GM23338 (cell line): ENCODE data around the gene TTC33. TPM values are rescaled to one million over a fixed set of nuclear protein-coding genes. Genes with fewer than 3 reads are reported as not detected.
"Not testable (repeated sequence)": the region's sequence is repeated elsewhere in the genome, so short reads cannot be mapped to it uniquely, and the experiment has no call there.

Experiments used
- ATAC-seq: fragments of 200-7000 bp; cut with Tn5 transposase; 3 replicates; pipeline ENCODE4 v1.9.1; 2020
- DNase-seq: peaks from one replicate; pipeline ENCODE4 v3.0.0-alpha.2; 2015; ENCODE audit warnings: low spot score
- H2AFZ ChIP-seq: fragments of 200-600 bp; sonication (generic); 2 replicates; pipeline ENCODE4 v1.8.0; 2016; ENCODE audit warnings: antibody characterized with exemption, mild to moderate bottlenecking, moderate library complexity
- H3F3A ChIP-seq: fragments of 200-600 bp; sonication (generic); replicated peaks from 2 replicates; pipeline ENCODE4 v1.8.0; 2017; ENCODE audit warnings: antibody characterized with exemption, mixed run types, low read depth
- H3K27ac ChIP-seq: fragments of 200-600 bp; sonication (generic); 2 replicates; pipeline ENCODE4 v1.6.1; 2016; ENCODE audit warnings: low read depth
- H3K27me3 ChIP-seq: fragments of 200-600 bp; sonication (generic); 2 replicates; pipeline ENCODE4 v1.8.0; 2016; ENCODE audit warnings: mild to moderate bottlenecking, mixed run types, moderate library complexity; ENCODE audit not compliant: insufficient read depth
- H3K36me3 ChIP-seq: fragments of 200-600 bp; sonication (generic); 2 replicates; pipeline ENCODE4 v1.8.0; 2016; ENCODE audit warnings: mild to moderate bottlenecking; ENCODE audit not compliant: insufficient read depth
- H3K4me1 ChIP-seq: fragments of 200-600 bp; sonication (generic); 2 replicates; pipeline ENCODE4 v1.8.0; 2016; ENCODE audit warnings: mild to moderate bottlenecking, moderate library complexity; ENCODE audit not compliant: insufficient read depth
- H3K4me2 ChIP-seq: fragments of 200-600 bp; sonication (generic); 2 replicates; pipeline ENCODE4 v1.7.1; 2017; ENCODE audit warnings: mixed run types
- H3K4me3 ChIP-seq: fragments of 200-600 bp; sonication (generic); 2 replicates; pipeline ENCODE4 v1.6.1; 2016; ENCODE audit warnings: mixed run types
- H3K79me2 ChIP-seq: fragments of 200-600 bp; sonication (generic); replicated peaks from 2 replicates; pipeline ENCODE4 v1.8.0; 2017; ENCODE audit warnings: mild to moderate bottlenecking; ENCODE audit not compliant: insufficient read depth
- H3K9me2 ChIP-seq: fragments of 200-600 bp; sonication (generic); 2 replicates; pipeline ENCODE4 v1.8.0; 2017; ENCODE audit not compliant: insufficient read depth
- H4K20me1 ChIP-seq: fragments of 200-600 bp; sonication (generic); replicated peaks from 2 replicates; pipeline ENCODE4 v1.8.0; 2017; ENCODE audit warnings: mild to moderate bottlenecking; ENCODE audit not compliant: insufficient read depth
- H3K27ac Mint-ChIP-seq: 2 replicates; pipeline ENCODE4 v1.8.0; 2020; ENCODE audit warnings: inconsistent platforms, mild to moderate bottlenecking, moderate library complexity, mixed read lengths
- H3K27me3 Mint-ChIP-seq: 3 replicates; pipeline ENCODE4 v1.8.0; 2022; ENCODE audit warnings: low read depth, mild to moderate bottlenecking, moderate library complexity, mixed read lengths, inconsistent platforms; ENCODE audit not compliant: insufficient read depth, poor library complexity
- H3K36me3 Mint-ChIP-seq: 3 replicates; pipeline ENCODE4 v1.8.0; 2021; ENCODE audit warnings: low read depth, mild to moderate bottlenecking, inconsistent platforms, moderate library complexity, mixed read lengths
- H3K4me1 Mint-ChIP-seq: 3 replicates; pipeline ENCODE4 v1.8.0; 2020; ENCODE audit warnings: mild to moderate bottlenecking, inconsistent platforms, mixed read lengths
- H3K4me3 Mint-ChIP-seq: 3 replicates; pipeline ENCODE4 v1.8.0; 2021; ENCODE audit warnings: moderate library complexity, mild to moderate bottlenecking, inconsistent platforms, mixed read lengths
- H3K9me3 Mint-ChIP-seq: 3 replicates; pipeline ENCODE4 v1.8.0; 2020; ENCODE audit warnings: moderate library complexity, mild to moderate bottlenecking, inconsistent platforms, mixed read lengths
- CREB1 ChIP-seq: fragments of 250-450 bp; sonication (Bioruptor Pico); IDR thresholded peaks from 2 replicates; pipeline ENCODE4 v1.5.0; 2020; ENCODE audit warnings: low read depth, mild to moderate bottlenecking, moderate library complexity
- NANOG ChIP-seq: IDR thresholded peaks from 2 replicates; pipeline ENCODE4 v1.6.1; 2016; ENCODE audit warnings: antibody characterized with exemption, borderline replicate concordance
- POLR2AphosphoS5 ChIP-seq: IDR thresholded peaks from 2 replicates; pipeline ENCODE4 v1.6.1; 2016; ENCODE audit warnings: antibody characterized with exemption, low read depth
- STAT1 ChIP-seq: IDR thresholded peaks from one replicate; pipeline ENCODE4 v1.6.1; 2016; ENCODE audit warnings: antibody characterized with exemption; ENCODE audit not compliant: unreplicated experiment
- ZNF114 ChIP-seq: fragments of 250-450 bp; sonication (Bioruptor Pico); IDR thresholded peaks from 2 replicates; pipeline ENCODE4 v1.5.0; 2020; ENCODE audit warnings: mild to moderate bottlenecking, moderate library complexity
- ZNF331 ChIP-seq: fragments of 250-450 bp; sonication (Bioruptor Pico); IDR thresholded peaks from 2 replicates; pipeline ENCODE4 v1.5.0; 2020; ENCODE audit warnings: low read depth, mild to moderate bottlenecking, moderate library complexity
- polyA plus RNA-seq: library from polyadenylated mRNA; unstranded; fragments of >200 nt; fragmentation: Nextera tagmentation; extraction: Ambion mirVana; gene quantifications from 2 replicates; pipeline ENCODE4 v1.2.1, GENCODE V29; 2016
- total RNA-seq: library from RNA; depleted of rRNA; stranded (reverse); fragments of >200 nt; shearing (Covaris generic); gene quantifications from 2 replicates; pipeline ENCODE4 v1.2.3, GENCODE V29; 2014
- TF ChIP-seq, protein P1 (sequence below): IDR thresholded peaks from 2 replicates; pipeline ENCODE4 v1.6.1; 2016; ENCODE audit warnings: antibody characterized with exemption
- TF ChIP-seq, protein P2 (sequence below), 2 experiments: fragments of 200-600 bp in 1 of 2; sonication (generic) in 1 of 2; conservative IDR thresholded peaks; 2 replicates each; pipeline versions ENCODE4 v1.5.1 to v1.6.1; 2016 to 2017; ENCODE audit warnings: antibody characterized with exemption in 2 of 2, low read depth in 2 of 2, mild to moderate bottlenecking in 2 of 2, moderate library complexity in 1 of 2
- TF ChIP-seq, protein P3 (sequence below): fragments of 250-450 bp; sonication (Bioruptor Pico); IDR thresholded peaks from 2 replicates; pipeline ENCODE4 v1.5.0; 2020; ENCODE audit warnings: mild to moderate bottlenecking, moderate library complexity

Gene TTC33
- total and polyA plus RNA-seq, 2 experiments from 2014 or later: 4.1 to 11.5 TPM

DNA sequence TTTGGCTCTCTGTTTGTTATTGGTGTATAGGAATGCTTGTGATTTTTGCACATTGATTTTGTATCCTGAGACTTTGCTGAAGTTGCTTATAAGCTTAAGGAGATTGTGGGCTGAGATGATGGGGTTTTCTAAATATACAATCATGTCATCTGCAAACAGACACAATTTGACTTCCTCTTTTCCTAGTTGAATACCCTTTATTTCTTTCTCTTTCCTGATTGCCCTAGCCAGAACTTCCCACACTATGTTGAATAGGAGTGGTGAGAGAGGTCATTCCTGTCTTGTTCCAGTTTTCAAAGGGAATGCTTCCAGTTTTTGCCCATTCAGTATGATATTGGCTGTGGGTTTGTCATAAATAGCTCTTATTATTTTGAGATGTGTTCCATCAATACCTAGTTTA lies 192.6 kb downstream of the TTC33 start:
- H3K36me3 Mint-ChIP-seq, H3K4me1 Mint-ChIP-seq: not testable (repeated sequence)

DNA sequence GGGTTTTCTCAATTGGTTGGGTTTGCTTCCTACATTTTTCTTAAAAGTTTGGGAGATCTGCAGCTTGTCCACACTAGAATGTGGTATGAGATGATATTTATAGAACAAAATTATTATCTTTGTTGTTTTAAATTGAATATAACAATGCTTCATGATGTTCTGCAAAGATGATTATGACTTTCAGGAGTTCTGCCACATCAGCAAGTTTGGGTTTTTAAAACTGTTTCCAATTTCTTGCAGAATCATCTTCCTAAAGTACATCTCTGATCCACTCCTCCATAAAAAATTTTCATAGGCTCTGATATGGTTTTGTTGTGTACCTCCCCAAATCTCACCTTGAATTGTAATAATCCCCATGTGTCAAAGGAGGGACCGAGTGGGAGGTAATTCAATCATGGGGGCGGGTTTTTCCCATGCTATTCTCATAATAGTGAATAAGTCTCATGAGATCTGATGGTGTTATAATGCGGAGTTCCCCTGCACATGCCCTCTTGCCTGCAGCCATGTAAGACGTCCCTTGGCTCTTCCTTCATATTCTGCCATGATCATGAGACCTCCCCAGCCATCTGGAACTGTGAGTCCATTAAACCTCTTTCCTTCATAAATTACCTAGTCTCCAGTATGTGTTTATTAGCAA lies 195.2 kb downstream of the TTC33 start:
- H3K4me1 ChIP-seq: no peaks in the 10 kb centered on the region
- no peaks in the 10 kb centered on the region for H4K20me1 ChIP-seq
- no peaks in the 10 kb centered on the region for H3K36me3 ChIP-seq
- DNase-seq (no peak), ATAC-seq (no peak)
- no peaks in the 10 kb centered on the region for H3K9me2 ChIP-seq
- H3K4me2 ChIP-seq: no peak overlapping the region
- no peak overlapping the region for H2AFZ ChIP-seq
- H3F3A ChIP-seq: no peaks in the 10 kb centered on the region
- no peaks in the 10 kb centered on the region for H3K79me2 ChIP-seq
- Mint-ChIP-seq H3K36me3 (no peaks in the 10 kb centered on the region), H3K27me3 (no peaks in the 10 kb centered on the region), H3K4me1 (no peaks in the 10 kb centered on the region), H3K27ac (no peak overlapping the region), H3K9me3 (no peaks in the 10 kb centered on the region), H3K4me3 (no peak overlapping the region)
- H3K27ac ChIP-seq: no peak overlapping the region
- H3K4me3 ChIP-seq: no peak overlapping the region
- H3K27me3 ChIP-seq: no peaks in the 10 kb centered on the region
- TF ChIP-seq, protein P1, sequence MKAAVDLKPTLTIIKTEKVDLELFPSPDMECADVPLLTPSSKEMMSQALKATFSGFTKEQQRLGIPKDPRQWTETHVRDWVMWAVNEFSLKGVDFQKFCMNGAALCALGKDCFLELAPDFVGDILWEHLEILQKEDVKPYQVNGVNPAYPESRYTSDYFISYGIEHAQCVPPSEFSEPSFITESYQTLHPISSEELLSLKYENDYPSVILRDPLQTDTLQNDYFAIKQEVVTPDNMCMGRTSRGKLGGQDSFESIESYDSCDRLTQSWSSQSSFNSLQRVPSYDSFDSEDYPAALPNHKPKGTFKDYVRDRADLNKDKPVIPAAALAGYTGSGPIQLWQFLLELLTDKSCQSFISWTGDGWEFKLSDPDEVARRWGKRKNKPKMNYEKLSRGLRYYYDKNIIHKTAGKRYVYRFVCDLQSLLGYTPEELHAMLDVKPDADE: no peak
- TF ChIP-seq, protein P2, sequence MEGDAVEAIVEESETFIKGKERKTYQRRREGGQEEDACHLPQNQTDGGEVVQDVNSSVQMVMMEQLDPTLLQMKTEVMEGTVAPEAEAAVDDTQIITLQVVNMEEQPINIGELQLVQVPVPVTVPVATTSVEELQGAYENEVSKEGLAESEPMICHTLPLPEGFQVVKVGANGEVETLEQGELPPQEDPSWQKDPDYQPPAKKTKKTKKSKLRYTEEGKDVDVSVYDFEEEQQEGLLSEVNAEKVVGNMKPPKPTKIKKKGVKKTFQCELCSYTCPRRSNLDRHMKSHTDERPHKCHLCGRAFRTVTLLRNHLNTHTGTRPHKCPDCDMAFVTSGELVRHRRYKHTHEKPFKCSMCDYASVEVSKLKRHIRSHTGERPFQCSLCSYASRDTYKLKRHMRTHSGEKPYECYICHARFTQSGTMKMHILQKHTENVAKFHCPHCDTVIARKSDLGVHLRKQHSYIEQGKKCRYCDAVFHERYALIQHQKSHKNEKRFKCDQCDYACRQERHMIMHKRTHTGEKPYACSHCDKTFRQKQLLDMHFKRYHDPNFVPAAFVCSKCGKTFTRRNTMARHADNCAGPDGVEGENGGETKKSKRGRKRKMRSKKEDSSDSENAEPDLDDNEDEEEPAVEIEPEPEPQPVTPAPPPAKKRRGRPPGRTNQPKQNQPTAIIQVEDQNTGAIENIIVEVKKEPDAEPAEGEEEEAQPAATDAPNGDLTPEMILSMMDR (conservative IDR thresholded peaks at IDR 0.05; ENCODE audit: low read depth in 2 of 2): no peak
- TF ChIP-seq, protein P3, sequence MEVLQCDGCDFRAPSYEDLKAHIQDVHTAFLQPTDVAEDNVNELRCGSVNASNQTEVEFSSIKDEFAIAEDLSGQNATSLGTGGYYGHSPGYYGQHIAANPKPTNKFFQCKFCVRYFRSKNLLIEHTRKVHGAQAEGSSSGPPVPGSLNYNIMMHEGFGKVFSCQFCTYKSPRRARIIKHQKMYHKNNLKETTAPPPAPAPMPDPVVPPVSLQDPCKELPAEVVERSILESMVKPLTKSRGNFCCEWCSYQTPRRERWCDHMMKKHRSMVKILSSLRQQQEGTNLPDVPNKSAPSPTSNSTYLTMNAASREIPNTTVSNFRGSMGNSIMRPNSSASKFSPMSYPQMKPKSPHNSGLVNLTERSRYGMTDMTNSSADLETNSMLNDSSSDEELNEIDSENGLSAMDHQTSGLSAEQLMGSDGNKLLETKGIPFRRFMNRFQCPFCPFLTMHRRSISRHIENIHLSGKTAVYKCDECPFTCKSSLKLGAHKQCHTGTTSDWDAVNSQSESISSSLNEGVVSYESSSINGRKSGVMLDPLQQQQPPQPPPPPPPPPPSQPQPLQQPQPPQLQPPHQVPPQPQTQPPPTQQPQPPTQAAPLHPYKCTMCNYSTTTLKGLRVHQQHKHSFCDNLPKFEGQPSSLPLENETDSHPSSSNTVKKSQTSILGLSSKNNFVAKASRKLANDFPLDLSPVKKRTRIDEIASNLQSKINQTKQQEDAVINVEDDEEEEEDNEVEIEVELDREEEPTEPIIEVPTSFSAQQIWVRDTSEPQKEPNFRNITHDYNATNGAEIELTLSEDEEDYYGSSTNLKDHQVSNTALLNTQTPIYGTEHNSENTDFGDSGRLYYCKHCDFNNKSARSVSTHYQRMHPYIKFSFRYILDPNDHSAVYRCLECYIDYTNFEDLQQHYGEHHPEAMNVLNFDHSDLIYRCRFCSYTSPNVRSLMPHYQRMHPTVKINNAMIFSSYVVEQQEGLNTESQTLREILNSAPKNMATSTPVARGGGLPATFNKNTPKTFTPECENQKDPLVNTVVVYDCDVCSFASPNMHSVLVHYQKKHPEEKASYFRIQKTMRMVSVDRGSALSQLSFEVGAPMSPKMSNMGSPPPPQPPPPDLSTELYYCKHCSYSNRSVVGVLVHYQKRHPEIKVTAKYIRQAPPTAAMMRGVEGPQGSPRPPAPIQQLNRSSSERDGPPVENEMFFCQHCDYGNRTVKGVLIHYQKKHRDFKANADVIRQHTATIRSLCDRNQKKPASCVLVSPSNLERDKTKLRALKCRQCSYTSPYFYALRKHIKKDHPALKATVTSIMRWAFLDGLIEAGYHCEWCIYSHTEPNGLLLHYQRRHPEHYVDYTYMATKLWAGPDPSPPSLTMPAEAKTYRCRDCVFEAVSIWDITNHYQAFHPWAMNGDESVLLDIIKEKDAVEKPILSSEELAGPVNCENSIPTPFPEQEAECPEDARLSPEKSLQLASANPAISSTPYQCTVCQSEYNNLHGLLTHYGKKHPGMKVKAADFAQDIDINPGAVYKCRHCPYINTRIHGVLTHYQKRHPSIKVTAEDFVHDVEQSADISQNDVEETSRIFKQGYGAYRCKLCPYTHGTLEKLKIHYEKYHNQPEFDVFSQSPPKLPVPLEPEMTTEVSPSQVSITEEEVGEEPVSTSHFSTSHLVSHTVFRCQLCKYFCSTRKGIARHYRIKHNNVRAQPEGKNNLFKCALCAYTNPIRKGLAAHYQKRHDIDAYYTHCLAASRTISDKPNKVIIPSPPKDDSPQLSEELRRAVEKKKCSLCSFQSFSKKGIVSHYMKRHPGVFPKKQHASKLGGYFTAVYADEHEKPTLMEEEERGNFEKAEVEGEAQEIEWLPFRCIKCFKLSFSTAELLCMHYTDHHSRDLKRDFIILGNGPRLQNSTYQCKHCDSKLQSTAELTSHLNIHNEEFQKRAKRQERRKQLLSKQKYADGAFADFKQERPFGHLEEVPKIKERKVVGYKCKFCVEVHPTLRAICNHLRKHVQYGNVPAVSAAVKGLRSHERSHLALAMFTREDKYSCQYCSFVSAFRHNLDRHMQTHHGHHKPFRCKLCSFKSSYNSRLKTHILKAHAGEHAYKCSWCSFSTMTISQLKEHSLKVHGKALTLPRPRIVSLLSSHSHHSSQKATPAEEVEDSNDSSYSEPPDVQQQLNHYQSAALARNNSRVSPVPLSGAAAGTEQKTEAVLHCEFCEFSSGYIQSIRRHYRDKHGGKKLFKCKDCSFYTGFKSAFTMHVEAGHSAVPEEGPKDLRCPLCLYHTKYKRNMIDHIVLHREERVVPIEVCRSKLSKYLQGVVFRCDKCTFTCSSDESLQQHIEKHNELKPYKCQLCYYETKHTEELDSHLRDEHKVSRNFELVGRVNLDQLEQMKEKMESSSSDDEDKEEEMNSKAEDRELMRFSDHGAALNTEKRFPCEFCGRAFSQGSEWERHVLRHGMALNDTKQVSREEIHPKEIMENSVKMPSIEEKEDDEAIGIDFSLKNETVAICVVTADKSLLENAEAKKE (CRISPR knock-in tag): no peak
- TF ChIP-seq CREB1 (CRISPR knock-in tag) (no peak), ZNF114 (no peak), POLR2AphosphoS5 (no peak), ZNF331 (CRISPR knock-in tag) (no peak), NANOG (no peak), STAT1 (no peak)

More for the DNA sequence above, 192.6 kb downstream of the TTC33 start:
- H3K27ac ChIP-seq, DNase-seq, H3K9me3 Mint-ChIP-seq, H3K36me3 ChIP-seq, H2AFZ ChIP-seq, H3K4me1 ChIP-seq, H3K9me2 ChIP-seq, H3K79me2 ChIP-seq, H3K4me2 ChIP-seq, H3K27me3 Mint-ChIP-seq, H3K27me3 ChIP-seq, H3K4me3 ChIP-seq, H3F3A ChIP-seq, H3K27ac Mint-ChIP-seq, H4K20me1 ChIP-seq, ATAC-seq, H3K4me3 Mint-ChIP-seq: not testable (repeated sequence)
